Left ventricle myocardium superior (tissue), 1 donor: ENCODE measurements around the gene OR2L8. TPM values are rescaled to one million over a fixed set of nuclear protein-coding genes. Genes with fewer than 3 reads are reported as not detected.
"Not testable (repeated sequence)": the region's sequence is repeated elsewhere in the genome, so short reads cannot be mapped to it uniquely, and the experiment has no call there.

Source experiments
- ATAC-seq: fragments of 200-7000 bp; cut with Tn5 transposase; one replicate; pipeline ENCODE4 v1.9.1; 2020; ENCODE audit warnings: mild to moderate bottlenecking, moderate library complexity
- DNase-seq: peaks from one replicate; pipeline ENCODE4 v3.0.0-alpha.2; 2020
- intact Hi-C: fragments of 100-400 bp; cut with micrococcal nuclease; formaldehyde crosslinking; loops from one replicate; pipeline ENCODE4 v1.11.0; 2022
- long read RNA-seq: library from polyadenylated mRNA; unstranded; transcript quantifications from one replicate; pipeline ENCODE4 v2.0.0, GENCODE V29; 2021
- total RNA-seq: library from RNA; stranded (reverse); fragmentation: NEBNext Ultra II Directional; extraction: Animal tissue kit (Norgen Biotek cat#: 25700); gene quantifications from one replicate; pipeline ENCODE4 v1.2.1, GENCODE V29; 2021
- donor health status: DM: no; HTN: yes; CAD: no; lungs with severe emphysema.

OR2L8 gene, protein sequence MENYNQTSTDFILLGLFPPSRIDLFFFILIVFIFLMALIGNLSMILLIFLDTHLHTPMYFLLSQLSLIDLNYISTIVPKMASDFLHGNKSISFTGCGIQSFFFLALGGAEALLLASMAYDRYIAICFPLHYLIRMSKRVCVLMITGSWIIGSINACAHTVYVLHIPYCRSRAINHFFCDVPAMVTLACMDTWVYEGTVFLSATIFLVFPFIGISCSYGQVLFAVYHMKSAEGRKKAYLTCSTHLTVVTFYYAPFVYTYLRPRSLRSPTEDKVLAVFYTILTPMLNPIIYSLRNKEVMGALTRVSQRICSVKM
- not detected for total RNA-seq
- long read RNA-seq = 0 reads

DNA sequence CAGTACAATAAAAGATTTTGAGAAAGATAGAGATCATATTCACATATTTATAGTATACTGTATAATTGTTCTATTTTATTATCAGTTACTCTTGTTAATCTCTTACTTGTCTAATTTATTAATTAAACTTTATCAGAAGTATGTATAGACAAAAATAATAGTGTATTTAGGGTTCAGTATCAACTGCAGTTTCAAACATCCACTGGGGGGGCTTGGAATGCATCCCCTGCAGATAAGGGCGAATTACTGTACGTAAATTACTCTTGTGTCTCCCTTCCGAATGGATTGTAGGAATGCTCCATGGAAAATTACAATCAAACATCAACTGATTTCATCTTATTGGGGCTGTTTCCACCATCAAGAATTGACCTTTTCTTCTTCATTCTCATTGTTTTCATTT lies at the start of gene OR2L8:
Gene OR2L8, plus strand, starts transcription at position 301 of the 400 bp plus-strand sequence. Its CDS starts 0 bp downstream, at position 301.
- no peak for ATAC-seq
- DNase-seq = no peak
- intact Hi-C loops = no loop called here

DNA sequence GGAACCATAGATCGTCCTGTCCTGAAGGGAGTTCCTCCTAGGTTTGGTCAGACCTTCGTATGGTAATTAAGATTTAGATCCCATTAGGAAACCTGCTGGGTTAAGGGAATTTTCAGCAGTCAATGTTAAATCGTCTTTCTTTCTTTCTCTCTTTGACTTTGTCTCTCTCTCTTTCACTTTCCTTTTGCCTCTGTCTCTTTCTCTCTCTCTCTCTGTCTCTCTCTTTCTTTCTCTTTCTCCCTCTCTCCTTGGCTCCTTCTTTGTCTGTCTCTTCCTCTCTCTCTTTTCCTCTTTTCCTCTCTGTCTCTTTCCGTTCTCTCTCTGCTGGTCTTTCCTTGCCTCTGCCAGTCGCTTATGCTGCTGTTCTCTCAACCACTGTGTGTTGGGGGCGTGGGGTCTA lies 44.5 kb upstream of the OR2L8 start:
- intact Hi-C loops = no loop called here
- DNase-seq (no peak), ATAC-seq (no peak)

DNA sequence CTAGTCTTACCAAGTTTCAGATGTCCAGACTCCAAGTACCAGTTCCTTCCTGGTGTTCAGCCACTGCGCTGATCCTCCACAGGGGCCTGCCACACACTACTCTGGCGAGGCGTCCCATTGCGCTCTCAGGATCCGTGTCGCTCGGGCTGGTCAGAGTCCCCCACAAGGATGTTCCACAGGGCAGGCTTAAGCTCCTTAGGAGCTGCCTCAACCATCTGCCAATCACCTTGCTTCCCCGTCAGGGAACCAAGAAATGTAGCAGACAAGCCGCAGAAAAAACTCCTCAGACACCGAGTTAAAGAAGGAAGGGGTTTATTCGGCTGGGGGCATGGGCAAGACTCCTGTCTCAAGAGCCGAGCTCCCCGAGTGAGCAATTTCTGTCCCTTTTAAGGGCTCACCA lies 43.5 kb upstream of the OR2L8 start:
- ATAC-seq (no peak), DNase-seq (no peak)
- intact Hi-C loops = no loop called here

DNA sequence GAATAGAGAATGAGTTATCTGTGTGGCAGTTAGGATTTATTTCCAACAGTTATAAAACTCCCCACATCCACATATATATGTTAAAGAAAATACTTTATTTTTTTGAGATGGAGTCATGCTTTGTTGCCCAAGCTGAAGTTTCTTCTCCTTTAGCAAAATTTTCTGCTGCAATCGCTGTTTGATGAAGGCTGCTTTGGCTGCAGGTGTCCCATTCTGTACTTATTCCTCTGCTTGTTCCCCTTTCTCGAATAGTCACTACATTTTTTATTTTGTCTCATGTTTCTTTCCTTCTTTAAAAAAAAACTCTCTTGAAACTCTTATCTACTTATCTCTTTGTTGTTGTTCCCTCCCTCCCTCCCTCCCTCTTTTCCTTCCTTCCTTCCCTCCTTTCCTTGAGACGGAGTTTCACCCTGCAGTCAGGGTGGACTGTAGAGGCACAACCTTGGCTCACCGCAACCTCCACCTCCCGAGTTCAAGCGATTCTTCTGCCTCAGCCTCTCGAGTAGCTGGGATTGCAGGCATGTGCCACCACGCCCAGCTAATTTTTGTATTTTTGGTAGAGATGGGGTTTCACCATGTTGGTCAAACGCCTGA lies 42.7 kb upstream of the OR2L8 start:
- ATAC-seq (no peak), DNase-seq (no peak)
- intact Hi-C loops = no loop called here

DNA sequence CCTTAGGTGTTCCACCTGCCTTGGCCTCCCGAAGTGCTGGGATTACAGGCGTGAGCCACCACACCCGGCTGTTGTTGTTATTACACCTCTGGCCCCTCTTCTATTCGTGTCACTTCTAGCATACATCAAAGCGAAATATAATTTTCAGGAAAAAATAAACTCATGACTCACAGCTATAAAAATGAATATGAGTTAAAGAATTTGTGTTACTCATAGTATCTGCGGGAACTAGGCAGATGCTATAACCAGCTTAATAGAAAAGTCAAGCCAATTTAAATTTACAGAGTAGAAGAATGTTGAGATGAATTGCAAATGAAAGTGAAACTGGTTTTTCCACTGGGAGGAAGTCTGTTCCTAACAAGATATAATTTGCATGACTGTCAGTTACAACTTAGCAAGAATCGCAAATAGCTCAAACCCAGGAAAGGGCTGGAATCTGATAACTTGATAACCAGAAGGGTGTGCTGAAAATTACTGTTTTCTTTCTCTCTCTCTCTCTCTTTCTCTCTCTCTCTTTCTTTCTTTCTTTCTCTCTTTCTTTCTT lies 42.1 kb upstream of the OR2L8 start:
- ATAC-seq = no peak
- intact Hi-C loops = no loop called here
- DNase-seq = no peak

DNA sequence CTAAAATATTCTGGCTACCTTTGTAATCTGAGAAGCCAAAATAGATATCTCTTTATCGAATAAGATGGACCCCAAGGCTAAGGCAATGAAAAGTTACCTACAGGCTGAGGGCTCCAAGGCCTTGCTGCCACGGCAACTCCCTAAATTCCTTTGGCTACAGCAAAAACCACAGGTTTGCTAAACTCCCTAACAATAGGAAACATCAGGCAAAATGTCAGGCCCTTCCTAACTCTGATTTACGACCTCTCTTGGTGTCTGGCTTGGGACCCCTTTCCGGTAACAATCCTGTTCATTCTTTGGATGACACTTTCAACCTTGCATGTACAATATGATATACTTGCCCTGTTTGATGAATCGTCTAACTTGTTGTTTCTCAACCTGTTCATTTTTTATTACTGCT lies 39.9 kb upstream of the OR2L8 start:
- ATAC-seq (no peak), DNase-seq (no peak)
- intact Hi-C loops = no loop called here

DNA sequence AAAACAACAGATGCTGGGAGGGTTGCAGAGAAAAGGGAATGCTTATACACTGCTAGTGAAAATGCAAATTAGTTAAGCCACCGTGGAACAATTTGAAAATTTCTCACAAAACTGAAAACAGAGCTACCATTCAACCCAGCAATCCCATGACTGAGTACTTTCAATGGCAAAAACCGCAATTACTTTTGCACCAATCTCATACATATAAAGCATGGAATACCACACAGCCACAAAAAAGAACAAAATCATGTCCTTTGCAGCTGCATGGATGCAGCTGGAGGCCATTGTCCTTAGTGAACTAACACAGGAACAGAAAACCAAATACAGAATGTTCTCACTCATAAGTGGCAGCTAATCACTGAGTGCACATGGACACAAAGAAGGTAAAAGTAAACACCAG lies 34.9 kb upstream of the OR2L8 start:
- no peak for DNase-seq
- no peak for ATAC-seq
- intact Hi-C loops = no loop called here

DNA sequence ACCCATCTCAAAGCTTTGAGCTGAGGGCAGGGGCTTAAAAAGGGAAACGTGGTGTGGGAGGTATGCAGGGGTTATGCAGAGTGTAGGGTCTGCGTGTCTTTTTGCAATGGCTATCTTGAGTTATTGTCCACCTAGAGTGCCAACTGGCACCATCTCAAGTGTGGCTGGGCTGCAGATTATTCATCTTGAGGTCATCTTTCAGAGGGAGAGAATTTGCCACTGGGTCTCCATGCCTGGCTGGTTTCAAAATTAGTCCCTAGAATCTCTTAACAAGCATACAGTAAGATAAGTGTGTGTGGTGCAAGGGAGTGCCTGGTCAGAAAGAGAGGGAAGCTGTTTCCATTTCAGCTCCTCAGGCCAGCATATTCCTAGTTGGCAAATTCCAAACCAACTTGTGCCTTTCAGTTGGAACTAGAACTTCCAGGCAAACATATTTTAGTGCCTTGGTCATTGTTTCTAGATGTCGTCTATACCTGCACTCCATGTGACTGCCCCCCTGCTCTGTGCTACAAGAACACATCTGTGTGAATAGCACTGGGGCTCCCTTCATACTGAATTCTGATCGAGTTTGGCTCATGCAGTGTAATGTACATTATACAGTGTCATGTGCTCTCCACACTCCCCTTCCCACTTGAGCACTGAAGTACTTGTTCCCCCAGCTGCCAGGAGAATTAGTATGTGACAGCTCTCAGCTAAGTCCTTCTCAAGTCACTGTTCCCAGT lies 33.6 kb upstream of the OR2L8 start:
- intact Hi-C loops = no loop called here
- DNase-seq (no peak), ATAC-seq (no peak)

DNA sequence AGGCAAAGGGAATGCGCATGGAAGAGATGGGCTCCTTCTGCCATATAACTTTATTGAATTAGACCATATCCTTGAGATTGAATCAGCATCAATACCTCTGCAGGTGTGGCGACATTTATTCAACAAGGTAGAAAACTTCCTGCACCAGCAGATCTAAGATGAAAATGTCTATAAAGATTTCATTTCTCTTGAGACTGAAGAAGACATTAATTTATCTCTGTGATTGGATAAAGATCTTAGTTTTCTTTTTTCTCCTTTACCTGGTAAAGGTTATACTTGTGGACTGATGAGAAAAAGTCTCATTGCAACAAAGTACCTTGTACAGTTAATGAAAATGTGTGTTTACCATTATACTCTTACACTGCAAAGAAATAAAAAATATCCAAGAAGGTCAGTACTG lies 28.7 kb upstream of the OR2L8 start, which contains the start of gene OR2T8:
Gene OR2T8, plus strand, starts transcription at position 301 of the 400 bp plus-strand sequence. CDS start 766 bp downstream, outside the sequence.
- DNase-seq (no peak), ATAC-seq (no peak)
- intact Hi-C loops = no loop called here

DNA sequence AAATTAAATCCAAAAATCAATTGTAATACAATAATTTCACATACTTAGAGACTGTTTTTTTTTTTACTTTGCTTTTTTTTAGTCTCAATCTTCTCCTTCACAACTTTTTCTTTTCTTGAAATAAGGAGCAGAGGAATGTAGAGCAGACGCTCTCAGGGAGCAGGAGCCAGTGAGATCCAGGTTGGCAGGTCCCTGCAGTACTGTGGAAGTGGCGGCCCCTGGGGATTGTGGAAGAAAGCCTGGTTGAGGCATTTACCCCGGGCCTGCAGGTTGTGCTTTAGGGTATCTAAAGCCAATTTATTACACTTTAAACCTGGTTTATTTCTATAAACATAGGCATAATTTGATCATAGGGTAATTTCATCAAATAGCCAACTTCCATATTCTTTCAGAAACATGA lies 24.7 kb upstream of the OR2L8 start:
- intact Hi-C loops = no loop called here
- ATAC-seq (no peak), DNase-seq (no peak)

DNA sequence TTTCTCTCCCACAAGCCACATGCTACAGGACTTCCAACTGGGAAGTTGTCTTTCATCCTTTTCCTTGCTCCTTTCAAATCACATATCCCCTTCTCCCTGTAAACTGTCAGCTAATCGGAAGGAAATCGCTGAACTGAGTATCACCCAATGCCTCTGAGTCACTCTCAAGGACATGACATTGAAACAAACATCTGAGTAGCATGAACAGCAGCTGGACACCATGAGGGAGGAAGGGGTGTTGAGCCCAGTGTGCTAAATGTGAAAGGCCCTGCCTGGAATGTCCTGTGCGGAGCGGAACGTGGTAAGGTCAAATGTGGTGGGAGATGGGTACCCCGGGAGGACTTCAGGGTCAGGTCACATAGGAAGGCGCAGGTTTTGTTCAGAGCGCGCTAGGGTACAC lies 23.8 kb upstream of the OR2L8 start, which contains the start of gene OR2AJ1:
Gene OR2AJ1, plus strand, starts transcription at position 22 of the 400 bp plus-strand sequence. CDS start 8,880 bp downstream, outside the sequence.
- ATAC-seq = no peak
- intact Hi-C loops = no loop called here
- DNase-seq = no peak

DNA sequence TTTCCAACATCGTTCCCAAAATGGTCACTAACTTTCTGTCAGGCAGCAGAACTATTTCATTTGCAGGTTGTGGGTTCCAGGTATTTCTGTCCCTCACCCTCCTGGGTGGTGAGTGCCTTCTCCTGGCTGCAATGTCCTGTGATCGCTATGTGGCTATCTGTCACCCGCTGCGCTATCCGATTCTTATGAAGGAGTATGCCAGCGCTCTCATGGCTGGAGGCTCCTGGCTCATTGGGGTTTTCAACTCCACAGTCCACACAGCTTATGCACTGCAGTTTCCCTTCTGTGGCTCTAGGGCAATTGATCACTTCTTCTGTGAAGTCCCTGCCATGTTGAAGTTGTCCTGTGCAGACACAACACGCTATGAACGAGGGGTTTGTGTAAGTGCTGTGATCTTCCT lies 14.7 kb upstream of the OR2L8 start:
- intact Hi-C loops = no loop called here
- DNase-seq = no peak
- no peak for ATAC-seq

DNA sequence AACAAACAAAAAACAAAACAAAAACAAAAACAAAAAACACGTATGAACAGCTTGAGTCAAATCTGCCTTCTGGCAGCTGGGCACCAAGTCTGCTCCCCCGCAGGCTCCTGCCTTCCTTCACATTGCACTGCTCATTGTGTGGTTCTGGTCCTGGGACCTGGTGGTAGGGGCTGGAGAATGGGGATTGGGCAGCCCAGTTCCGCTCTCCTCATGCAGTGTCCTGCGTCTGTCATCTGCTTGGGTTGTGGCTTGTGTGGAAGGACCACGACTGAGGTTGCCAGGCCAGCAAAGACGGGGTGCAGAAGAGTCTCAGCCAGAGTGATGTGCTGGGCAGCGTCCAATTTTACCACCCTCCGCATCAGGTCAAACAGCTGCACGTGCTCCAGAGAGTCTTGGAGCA lies 12.9 kb upstream of the OR2L8 start:
- DNase-seq = no peak
- ATAC-seq = no peak
- intact Hi-C loops = no loop called here

DNA sequence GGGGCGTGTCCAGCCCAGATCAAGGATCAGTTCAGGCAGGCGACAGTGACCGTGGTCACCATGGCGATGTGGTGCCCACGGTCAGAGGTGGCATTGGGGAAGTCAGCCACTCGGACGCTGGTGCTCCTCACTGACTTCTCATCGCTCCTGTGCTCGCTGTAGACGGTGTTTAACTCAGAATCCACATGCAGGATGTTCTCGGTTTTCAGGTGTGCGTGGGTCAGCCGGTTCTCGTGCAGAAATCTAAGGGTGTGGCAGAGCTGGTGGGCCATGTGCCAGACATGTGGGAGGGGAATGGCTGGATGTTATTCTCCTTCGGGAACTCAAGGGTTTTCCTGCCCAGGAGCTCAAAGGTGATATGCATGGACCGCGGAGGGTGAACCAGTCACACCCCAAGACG lies 12.2 kb upstream of the OR2L8 start:
- DNase-seq (no peak), ATAC-seq (no peak)
- intact Hi-C loops = no loop called here

DNA sequence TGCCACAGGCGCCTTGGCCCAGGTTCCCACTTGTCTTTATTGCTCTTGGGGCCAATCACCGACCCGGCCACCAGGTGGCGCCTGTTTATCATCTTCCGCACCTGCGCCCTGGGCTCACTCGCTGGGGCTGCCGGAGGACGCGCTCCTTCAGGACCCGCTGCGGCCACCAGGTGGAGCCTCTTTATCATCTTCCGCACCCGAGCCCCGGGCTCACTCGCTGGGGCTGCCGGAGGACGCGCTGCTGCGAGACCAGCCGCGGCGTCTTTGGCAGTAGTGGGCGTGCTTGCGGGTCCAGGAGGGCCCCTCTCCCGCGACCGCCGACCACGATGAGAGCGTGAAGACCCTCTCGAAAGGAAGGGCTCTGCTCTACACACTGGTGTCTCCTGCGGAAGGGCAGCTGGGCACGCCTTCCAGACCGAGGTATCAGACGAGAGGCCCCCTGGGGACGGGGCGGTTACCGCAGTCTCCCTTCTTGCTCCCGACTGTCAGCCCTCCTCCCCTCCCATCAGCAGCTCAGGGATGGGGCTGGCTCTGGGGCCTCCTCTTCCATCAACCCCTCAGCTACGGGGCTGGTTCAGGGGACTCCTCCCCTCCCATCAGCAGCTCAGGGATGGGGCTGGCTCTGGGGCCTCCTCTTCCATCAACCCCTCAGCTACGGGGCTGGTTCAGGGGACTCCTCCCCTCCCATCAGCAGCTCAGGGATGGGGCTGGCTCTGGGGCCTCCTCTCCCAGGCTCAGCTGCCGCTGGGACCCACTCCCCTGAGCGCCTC lies 11.5 kb upstream of the OR2L8 start:
- DNase-seq (peak; percentile 76), ATAC-seq (peak; percentile 59)
- intact Hi-C loops = not testable (repeated sequence)

DNA sequence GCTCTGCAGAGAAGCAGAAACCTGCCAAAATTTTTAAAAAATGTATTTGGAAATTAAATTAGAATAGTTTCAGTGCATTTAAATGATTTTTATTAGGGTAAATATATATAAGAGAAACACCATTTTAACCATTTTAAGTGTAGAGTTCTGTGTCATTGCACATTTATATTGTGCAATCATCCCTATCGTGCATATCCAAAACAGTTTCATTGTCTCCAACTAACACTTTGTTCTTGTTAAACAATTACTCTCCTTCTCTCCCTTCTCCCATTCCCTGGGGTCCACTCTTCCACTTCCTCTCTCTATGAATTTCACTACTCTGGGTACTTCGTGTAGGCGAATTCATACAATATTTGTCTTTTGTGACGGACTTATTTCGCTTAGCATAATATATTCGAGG lies 6.0 kb upstream of the OR2L8 start:
- DNase-seq (no peak), ATAC-seq (no peak)
- intact Hi-C loops = no loop called here

DNA sequence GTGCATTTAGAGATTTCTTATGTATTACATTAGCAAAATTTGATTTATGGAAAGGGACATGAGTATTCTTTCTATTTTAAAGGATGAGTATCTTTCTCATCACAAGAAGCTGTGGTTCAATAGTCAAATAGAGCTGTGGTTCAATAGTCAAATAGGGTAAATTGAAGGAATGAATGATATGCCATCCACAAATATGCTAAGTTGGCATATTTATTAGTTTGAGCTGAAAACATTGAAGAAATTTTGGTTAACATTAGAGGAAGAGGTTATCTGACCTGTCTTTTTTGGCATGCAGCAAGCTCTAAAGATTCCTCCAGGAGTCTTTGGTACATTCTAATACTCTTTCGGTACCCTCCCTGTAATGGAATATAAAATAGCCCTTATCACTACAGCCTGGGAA lies 4.8 kb downstream of the OR2L8 start:
- ATAC-seq (no peak), DNase-seq (no peak)
- intact Hi-C loops = no loop called here

DNA sequence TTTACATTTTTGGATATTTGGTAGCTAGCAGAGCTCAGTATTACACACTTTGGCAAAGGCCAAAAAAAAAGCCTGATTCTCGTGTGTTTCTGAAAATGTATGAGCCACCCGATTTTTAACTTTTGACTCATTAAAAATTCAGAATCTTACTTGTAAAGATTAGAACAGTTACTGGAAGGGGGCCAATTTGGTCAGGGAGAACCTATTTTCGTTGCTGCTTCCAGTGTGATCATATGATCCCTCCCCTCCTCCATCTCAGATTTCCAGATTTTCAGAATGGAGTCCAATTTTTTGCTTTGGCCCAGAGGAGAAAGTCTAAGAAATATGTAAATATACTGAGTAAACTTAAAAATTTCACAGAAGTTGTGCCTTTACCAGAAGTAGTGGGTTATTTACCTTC lies 13.1 kb downstream of the OR2L8 start:
- ATAC-seq (no peak), DNase-seq (no peak)
- intact Hi-C loops = no loop called here

DNA sequence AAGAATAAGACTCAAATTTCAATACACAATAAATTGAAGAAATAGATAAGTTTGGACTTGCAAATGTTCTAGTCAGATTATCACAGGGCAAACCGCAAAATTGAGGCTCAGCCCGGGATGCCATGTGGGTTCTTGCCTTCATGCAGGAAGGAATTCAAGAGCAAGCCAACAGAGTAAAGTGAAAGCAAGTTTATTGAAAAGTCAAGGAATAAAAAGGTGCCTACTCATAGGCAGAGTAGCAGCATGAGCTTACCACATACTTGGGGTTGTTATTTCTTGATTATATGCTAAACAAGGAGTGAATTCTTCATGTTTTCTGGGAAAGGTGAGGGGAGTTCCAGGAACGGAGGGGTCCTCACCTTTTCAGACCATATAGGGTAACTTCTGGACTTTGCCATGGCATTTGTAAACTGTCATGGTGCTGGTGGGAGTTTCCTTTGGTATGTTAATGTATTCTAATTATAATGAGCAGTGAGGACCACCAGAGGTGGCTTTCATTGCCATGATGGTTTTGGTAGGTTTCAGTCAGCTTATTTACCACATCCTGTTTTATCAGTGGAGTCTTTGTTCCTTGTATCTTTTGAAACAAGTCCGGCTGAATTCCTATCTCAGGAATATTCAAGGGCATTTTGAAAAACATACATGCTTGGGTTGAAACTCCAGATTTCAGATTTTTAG lies 14.4 kb downstream of the OR2L8 start:
- ATAC-seq (no peak), DNase-seq (no peak)
- intact Hi-C loops = no loop called here
